Neural progenitor cell (in vitro differentiated cells): Measurements from ENCODE around the gene SYNGR3.

ENCODE experiments used
- CTCF ChIP-seq: fragments of 200-600 bp; sonication (generic); IDR thresholded peaks from 2 replicates; pipeline ENCODE4 v1.5.1; 2017; ENCODE audit warnings: antibody characterized with exemption, mild to moderate bottlenecking
- EZH2 ChIP-seq: fragments of 200-600 bp; sonication (generic); IDR thresholded peaks from 2 replicates; pipeline ENCODE4 v1.6.1; 2017; ENCODE audit warnings: antibody characterized with exemption, mild to moderate bottlenecking, moderate library complexity

- no peak for TF ChIP-seq CTCF
- no peak for TF ChIP-seq EZH2
These were observed 12.8 kb downstream of the SYNGR3 start for GRCh38 chr16:2002406-2003230.
